NT2/D1 (cell line): ENCODE measurements around the gene MED12L.

Source experiments
- SUZ12 ChIP-seq: IDR thresholded peaks from 2 replicates; pipeline ENCODE4 v1.6.1; 2011; ENCODE audit not compliant: insufficient read length, insufficient read depth; ENCODE audit errors: extremely low read depth
- YY1 ChIP-seq: IDR thresholded peaks from 2 replicates; pipeline ENCODE4 v1.6.1; 2011; ENCODE audit not compliant: insufficient read length, insufficient read depth
- ZNF274 ChIP-seq: IDR thresholded peaks from 2 replicates; pipeline ENCODE4 v1.6.1; 2011; ENCODE audit warnings: mild to moderate bottlenecking, low read depth, low read length

GRCh38 chr3:151299006-151299405 is 213.5 kb downstream of the MED12L start:
- TF ChIP-seq SUZ12 = no peak
- TF ChIP-seq YY1 = no peak
- no peak for TF ChIP-seq ZNF274
